Loucy (cell line): Measurements from ENCODE around the gene TRIO.

ENCODE experiments used
- EZH2phosphoT487 ChIP-seq: fragments of 200-600 bp; IDR thresholded peaks from 2 replicates; pipeline ENCODE4 v1.6.1; 2018; ENCODE audit warnings: antibody characterized with exemption, mild to moderate bottlenecking, moderate library complexity, borderline replicate concordance
- TF ChIP-seq, protein P1 (sequence below): fragments of 200-600 bp; sonication (generic); conservative IDR thresholded peaks from 2 replicates; pipeline ENCODE4 v1.5.1; 2014; ENCODE audit warnings: mild to moderate bottlenecking, antibody characterized with exemption, low read length

DNA sequence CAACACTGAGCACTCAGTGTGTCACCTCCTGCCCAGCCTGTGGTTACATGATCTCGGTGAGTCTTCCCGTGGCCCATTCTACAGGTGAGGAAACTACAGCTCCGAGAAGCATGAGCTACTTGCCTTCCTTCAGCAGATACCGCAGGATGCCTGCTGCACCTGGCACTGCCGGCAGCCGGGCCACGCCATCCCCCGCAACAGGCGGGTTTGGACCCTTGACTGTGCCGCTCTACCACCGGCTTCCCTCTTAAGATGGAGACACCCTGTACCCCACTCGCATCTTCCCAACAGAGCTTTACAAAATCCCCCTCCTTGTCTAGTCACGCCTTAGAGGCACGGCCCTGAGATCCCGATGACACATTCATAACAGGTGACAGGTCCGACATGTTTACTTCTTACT lies 363.5 kb downstream of the TRIO start:
- TF ChIP-seq, protein P1, sequence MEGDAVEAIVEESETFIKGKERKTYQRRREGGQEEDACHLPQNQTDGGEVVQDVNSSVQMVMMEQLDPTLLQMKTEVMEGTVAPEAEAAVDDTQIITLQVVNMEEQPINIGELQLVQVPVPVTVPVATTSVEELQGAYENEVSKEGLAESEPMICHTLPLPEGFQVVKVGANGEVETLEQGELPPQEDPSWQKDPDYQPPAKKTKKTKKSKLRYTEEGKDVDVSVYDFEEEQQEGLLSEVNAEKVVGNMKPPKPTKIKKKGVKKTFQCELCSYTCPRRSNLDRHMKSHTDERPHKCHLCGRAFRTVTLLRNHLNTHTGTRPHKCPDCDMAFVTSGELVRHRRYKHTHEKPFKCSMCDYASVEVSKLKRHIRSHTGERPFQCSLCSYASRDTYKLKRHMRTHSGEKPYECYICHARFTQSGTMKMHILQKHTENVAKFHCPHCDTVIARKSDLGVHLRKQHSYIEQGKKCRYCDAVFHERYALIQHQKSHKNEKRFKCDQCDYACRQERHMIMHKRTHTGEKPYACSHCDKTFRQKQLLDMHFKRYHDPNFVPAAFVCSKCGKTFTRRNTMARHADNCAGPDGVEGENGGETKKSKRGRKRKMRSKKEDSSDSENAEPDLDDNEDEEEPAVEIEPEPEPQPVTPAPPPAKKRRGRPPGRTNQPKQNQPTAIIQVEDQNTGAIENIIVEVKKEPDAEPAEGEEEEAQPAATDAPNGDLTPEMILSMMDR, result no peak
- no peak for TF ChIP-seq EZH2phosphoT487
